IMR-90 (cell line): ENCODE measurements around the gene FCRL1. TPM values are rescaled to one million over a fixed set of nuclear protein-coding genes. Genes with fewer than 3 reads are reported as not detected.

Experiments
- ATAC-seq: fragments of 200-7000 bp; cut with Tn5 transposase; 2 replicates; pipeline ENCODE4 v1.9.1; 2020; ENCODE audit warnings: low read depth, mild to moderate bottlenecking, moderate library complexity
- BruUV-seq: library from RNA; stranded (reverse); fragments of 400-500 nt; replicated peaks from 2 replicates; lab custom pipeline; 2021; lab: Mats Ljungman, UMichigan
- CTCF ChIA-PET: fragments of 300-600 bp; formaldehyde crosslinking; extraction: SDS; loops from one replicate; lab custom pipeline; 2021; ENCODE audit warnings: antibody characterized with exemption; lab: Yijun Ruan, JAX
- POLR2A ChIA-PET: fragments of 300-600 bp; sonication (Branson Sonifier 250); formaldehyde crosslinking; loops from one replicate; lab custom pipeline; 2022; ENCODE audit warnings: antibody characterized with exemption; ENCODE audit not compliant: unreplicated experiment; lab: Charles Lee
- DNase-seq: peaks from one replicate; pipeline ENCODE4 v3.0.0; 2013
- H2AFZ ChIP-seq: replicated peaks from 2 replicates; pipeline ENCODE3; 2013; ENCODE audit warnings: low read length, mild to moderate bottlenecking; ENCODE audit not compliant: poor library complexity
- H2AK5ac ChIP-seq: 2 replicates; pipeline ENCODE4 v1.6.1; 2013; ENCODE audit warnings: low read depth, low read length, inconsistent platforms
- H2AK9ac ChIP-seq: replicated peaks from 2 replicates; pipeline ENCODE3; 2013; ENCODE audit warnings: mild to moderate bottlenecking, low read depth, low read length, moderate library complexity; ENCODE audit not compliant: poor library complexity
- H2BK120ac ChIP-seq: 2 replicates; pipeline ENCODE4 v1.6.1; 2013; ENCODE audit warnings: low read depth, low read length, inconsistent platforms
- H2BK15ac ChIP-seq: 3 replicates; pipeline ENCODE4 v1.6.1; 2013; ENCODE audit warnings: low read depth, low read length, inconsistent platforms
- H2BK20ac ChIP-seq: 2 replicates; pipeline ENCODE4 v1.6.1; 2013; ENCODE audit warnings: low read depth, mild to moderate bottlenecking, inconsistent platforms, low read length, moderate library complexity
- H2BK5ac ChIP-seq: 2 replicates; pipeline ENCODE4 v1.6.1; 2013; ENCODE audit warnings: mild to moderate bottlenecking, low read depth, low read length, inconsistent platforms; ENCODE audit not compliant: poor library complexity, severe bottlenecking
- H3K14ac ChIP-seq: replicated peaks from 2 replicates; pipeline ENCODE4 v1.6.1; 2013; ENCODE audit warnings: low read depth, low read length, inconsistent platforms
- H3K18ac ChIP-seq: 2 replicates; pipeline ENCODE4 v1.6.1; 2013; ENCODE audit warnings: low read depth, low read length, control low read depth
- H3K23ac ChIP-seq: 2 replicates; pipeline ENCODE4 v1.6.1; 2013; ENCODE audit warnings: low read depth, low read length, inconsistent platforms
- H3K27ac ChIP-seq: 2 replicates; pipeline ENCODE4 v1.5.1; 2013; ENCODE audit warnings: mild to moderate bottlenecking, control low read depth, low read length; ENCODE audit not compliant: insufficient read depth
- H3K27me3 ChIP-seq: 2 replicates; pipeline ENCODE4 v1.6.1; 2013; ENCODE audit warnings: low read length; ENCODE audit not compliant: control insufficient read depth, insufficient read depth
- H3K36me3 ChIP-seq: 2 replicates; pipeline ENCODE4 v1.6.1; 2013; ENCODE audit warnings: low read length, mixed read lengths; ENCODE audit not compliant: control insufficient read depth, insufficient read depth
- H3K4ac ChIP-seq: 2 replicates; pipeline ENCODE4 v1.6.1; 2013; ENCODE audit warnings: low read depth, low read length, inconsistent platforms
- H3K4me1 ChIP-seq: 2 replicates; pipeline ENCODE4 v1.6.1; 2013; ENCODE audit warnings: low read length, mixed read lengths; ENCODE audit not compliant: control insufficient read depth, insufficient read depth
- H3K4me2 ChIP-seq: 2 replicates; pipeline ENCODE4 v1.6.1; 2013; ENCODE audit warnings: low read depth, mild to moderate bottlenecking, control low read depth, low read length, moderate library complexity
- H3K4me3 ChIP-seq: 2 replicates; pipeline ENCODE4 v1.5.1; 2013; ENCODE audit warnings: low read depth, mild to moderate bottlenecking, control low read depth, low read length, moderate library complexity; ENCODE audit not compliant: insufficient read depth
- H3K56ac ChIP-seq: 2 replicates; pipeline ENCODE4 v1.6.1; 2013; ENCODE audit warnings: low read length, inconsistent platforms; ENCODE audit not compliant: insufficient read depth; ENCODE audit errors: extremely low read depth
- H3K79me1 ChIP-seq, 2 experiments: 2 replicates each; pipeline ENCODE4 v1.6.1; 2013; ENCODE audit warnings: low read length in 2 of 2, inconsistent platforms in 1 of 2, low read depth in 1 of 2
- H3K9ac ChIP-seq: 2 replicates; pipeline ENCODE4 v1.6.1; 2013; ENCODE audit warnings: low read depth, low read length, control low read depth
- H3K9me1 ChIP-seq: 2 replicates; pipeline ENCODE4 v1.6.1; 2013; ENCODE audit warnings: low read length, inconsistent platforms; ENCODE audit not compliant: insufficient read depth
- H3K9me3 ChIP-seq: 2 replicates; pipeline ENCODE4 v1.6.1; 2013; ENCODE audit warnings: low read length; ENCODE audit not compliant: control insufficient read depth, insufficient read depth
- H4K20me1 ChIP-seq: 2 replicates; pipeline ENCODE4 v1.6.1; 2013; ENCODE audit warnings: low read length, inconsistent platforms; ENCODE audit not compliant: insufficient read depth
- H4K5ac ChIP-seq: 2 replicates; pipeline ENCODE4 v1.6.1; 2013; ENCODE audit warnings: mild to moderate bottlenecking, low read depth, low read length, control low read depth
- H4K8ac ChIP-seq, 2 experiments: 2 replicates each; pipeline ENCODE4 v1.6.1; 2013; ENCODE audit warnings: low read depth in 2 of 2, low read length in 2 of 2, control low read depth in 1 of 2, inconsistent platforms in 1 of 2
- H4K91ac ChIP-seq: 2 replicates; pipeline ENCODE4 v1.6.1; 2013; ENCODE audit warnings: low read depth, low read length, inconsistent platforms; ENCODE audit not compliant: insufficient read depth
- BHLHE40 ChIP-seq: fragments of 150-350 bp; IDR thresholded peaks from 2 replicates; pipeline ENCODE4 v1.6.1; 2016; ENCODE audit warnings: mild to moderate bottlenecking, low read depth, low read length
- MAFK ChIP-seq: IDR thresholded peaks from 2 replicates; pipeline ENCODE4 v1.6.1; 2012; ENCODE audit warnings: low read depth, low read length, improper control_type of control experiment
- MXI1 ChIP-seq: IDR thresholded peaks from 2 replicates; pipeline ENCODE4 v1.6.1; 2012; ENCODE audit warnings: low read depth, mild to moderate bottlenecking, low read length, moderate library complexity, borderline replicate concordance
- NFE2L2 ChIP-seq: fragments of 150-350 bp; IDR thresholded peaks from 2 replicates; pipeline ENCODE4 v1.6.1; 2016; ENCODE audit warnings: low read depth, mild to moderate bottlenecking, low read length
- POLR2A ChIP-seq: IDR thresholded peaks from 2 replicates; pipeline ENCODE4 v1.6.1; 2012; ENCODE audit warnings: mild to moderate bottlenecking, low read depth, low read length
- RAD21 ChIP-seq: IDR thresholded peaks from 2 replicates; pipeline ENCODE4 v1.6.1; 2012; ENCODE audit warnings: low read length, improper control_type of control experiment
- RCOR1 ChIP-seq: IDR thresholded peaks from 2 replicates; pipeline ENCODE4 v1.6.1; 2012; ENCODE audit warnings: mild to moderate bottlenecking, low read length, improper control_type of control experiment; ENCODE audit not compliant: insufficient replicate concordance
- RFX5 ChIP-seq: IDR thresholded peaks from 2 replicates; pipeline ENCODE4 v1.8.0; 2012; ENCODE audit warnings: low read depth, mild to moderate bottlenecking, low read length, moderate library complexity
- WGBS, 2 experiments: methylation state at CpG; one replicate each; pipeline versions ENCODE4 v1.1.5 to v1.1.7; 2013; ENCODE audit warnings: missing lambda C conversion rate in 2 of 2; ENCODE audit not compliant: insufficient read length in 1 of 2; ENCODE audit errors: extremely low coverage in 2 of 2; 5-methylcytosine and 5-hydroxymethylcytosine counted together
- dilution Hi-C: fragments of 300-500 bp; cut with HindIII; formaldehyde crosslinking; loops from one replicate; pipeline ENCODE4 v1.14.3; 2018; ENCODE audit warnings: low sequenced_read_pairs; ENCODE audit not compliant: unreplicated experiment
- in situ Hi-C: fragments of 300-500 bp; cut with MboI; formaldehyde crosslinking; loops from 3 replicates; pipeline ENCODE4 v1.14.3; 2019; ENCODE audit warnings: low sequenced_read_pairs, inconsistent platforms, mixed read lengths
- intact Hi-C: fragments of 100-400 bp; cut with micrococcal nuclease; formaldehyde crosslinking; loops from 2 replicates; pipeline ENCODE4 v1.10.0; 2022
- polyA plus RNA-seq, 3 experiments: library from polyadenylated mRNA; depleted of rRNA; stranded (reverse); fragments of >200 nt; gene quantifications; 2 replicates each; pipeline ENCODE4 v1.2.3, GENCODE V29; 2012; ENCODE audit warnings: low replicate concordance in 1 of 3
- total RNA-seq: library from RNA; depleted of rRNA; stranded (reverse); fragments of >200 nt; gene quantifications from 2 replicates; pipeline ENCODE4 v1.2.3, GENCODE V29; 2012
- TF ChIP-seq, protein P1 (sequence below): fragments of 150-350 bp; IDR thresholded peaks from 2 replicates; pipeline ENCODE4 v1.6.1; 2016; ENCODE audit warnings: low read depth, mild to moderate bottlenecking, low read length, moderate library complexity, borderline replicate concordance

Gene FCRL1
- total and polyA plus RNA-seq, 2 of the 4 experiments (the other 2 are of a cell fraction): not detected

DNA sequence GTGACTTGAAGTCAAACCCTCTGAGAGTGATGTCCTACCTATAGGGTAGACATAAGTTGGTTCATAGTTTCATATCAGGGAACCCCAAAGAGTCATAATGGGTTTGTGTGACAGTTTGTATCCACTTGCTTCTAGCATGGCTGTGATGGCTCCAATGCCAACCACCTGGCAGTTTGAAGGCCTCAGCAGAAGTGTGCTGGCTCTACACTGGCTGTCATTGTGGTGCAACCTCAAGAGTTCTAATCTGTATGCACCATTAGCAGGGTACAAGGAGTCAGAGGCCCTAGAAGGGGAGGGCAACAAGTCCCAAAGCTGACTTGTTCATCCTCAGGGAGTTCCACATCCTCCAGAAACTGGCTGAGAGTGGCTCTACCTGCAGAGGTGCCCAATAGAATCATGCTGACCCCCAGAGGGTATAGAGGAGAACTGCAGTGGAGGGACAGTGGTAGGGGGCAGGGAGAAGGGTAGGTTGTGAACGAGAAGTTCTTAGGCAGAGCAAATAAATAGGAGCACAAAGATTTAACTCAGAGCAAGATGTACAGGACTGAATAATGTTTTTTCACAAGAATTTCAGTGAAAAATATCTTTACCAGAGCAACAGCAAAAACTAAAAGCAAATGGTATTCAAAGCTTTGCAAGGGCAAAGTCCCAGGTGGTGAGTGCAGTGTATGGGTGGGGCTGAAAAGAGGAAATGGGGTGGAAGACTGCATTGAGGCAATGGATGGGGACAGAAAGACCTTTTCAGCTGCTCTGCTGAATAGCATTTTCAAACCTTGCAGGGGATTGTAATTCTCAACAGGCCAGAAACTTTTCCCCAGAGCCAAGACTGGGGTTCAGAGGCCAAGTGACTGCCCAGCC, 46.2 kb downstream of the FCRL1 start:
- in situ Hi-C loops (no loop called here), dilution Hi-C loops (no loop called here), intact Hi-C loops (no loop called here)
- ChIA-PET POLR2A (no interaction called here), CTCF (no interaction called here)
- Histone ChIP-seq H3K27ac (no peak overlapping the region), H4K8ac (no peak overlapping the region), H3K9me3 (no peaks in the 10 kb centered on the region), H3K79me1 (no peaks in the 10 kb centered on the region), H3K4me2 (no peak overlapping the region), H3K36me3 (no peaks in the 10 kb centered on the region), H3K4ac (no peak overlapping the region), H2BK120ac (no peak overlapping the region), H3K14ac (no peak overlapping the region), H2BK20ac (no peak overlapping the region), H3K27me3 (no peaks in the 10 kb centered on the region), H3K4me1 (no peaks in the 10 kb centered on the region), H2AK5ac (no peak overlapping the region), H3K4me3 (no peak overlapping the region), H3K9me1 (no peaks in the 10 kb centered on the region), H3K23ac (no peak overlapping the region), H2AK9ac (no peak overlapping the region), H4K5ac (no peak overlapping the region), H3K9ac (no peak overlapping the region), H3K18ac (no peak overlapping the region), H2BK5ac (no peak overlapping the region), H4K20me1 (no peaks in the 10 kb centered on the region), H4K91ac (no peak overlapping the region), H2BK15ac (no peak overlapping the region), H2AFZ (no peak overlapping the region), H3K56ac (no peak overlapping the region)
- BruUV-seq: no TSS peak
- ATAC-seq (no peak), DNase-seq (no peak)
- TF ChIP-seq, protein P1, sequence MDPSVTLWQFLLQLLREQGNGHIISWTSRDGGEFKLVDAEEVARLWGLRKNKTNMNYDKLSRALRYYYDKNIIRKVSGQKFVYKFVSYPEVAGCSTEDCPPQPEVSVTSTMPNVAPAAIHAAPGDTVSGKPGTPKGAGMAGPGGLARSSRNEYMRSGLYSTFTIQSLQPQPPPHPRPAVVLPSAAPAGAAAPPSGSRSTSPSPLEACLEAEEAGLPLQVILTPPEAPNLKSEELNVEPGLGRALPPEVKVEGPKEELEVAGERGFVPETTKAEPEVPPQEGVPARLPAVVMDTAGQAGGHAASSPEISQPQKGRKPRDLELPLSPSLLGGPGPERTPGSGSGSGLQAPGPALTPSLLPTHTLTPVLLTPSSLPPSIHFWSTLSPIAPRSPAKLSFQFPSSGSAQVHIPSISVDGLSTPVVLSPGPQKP: no peak
- TF ChIP-seq RCOR1 (no peak), RFX5 (no peak), MAFK (no peak), MXI1 (no peak), POLR2A (no peak), NFE2L2 (no peak), BHLHE40 (no peak), RAD21 (no peak)
- WGBS, 2 experiments: no CpG with 5 or more reads among the region's 1 CpG
